HCT116 (cell line): ENCODE measurements around the gene PAFAH1B1. TPM values are rescaled to one million over a fixed set of nuclear protein-coding genes. Genes with fewer than 3 reads are reported as not detected.

Experiments
- ATAC-seq: fragments of 200-7000 bp; cut with Tn5 transposase; 2 replicates; pipeline ENCODE4 v1.9.1; 2020; ENCODE audit warnings: mild to moderate bottlenecking, moderate library complexity
- BruUV-seq: library from RNA; stranded (reverse); fragments of 400-500 nt; replicated peaks from 2 replicates; lab custom pipeline; 2021; lab: Mats Ljungman, UMichigan
- CTCF ChIA-PET: fragments of 300-600 bp; sonication (Branson Sonifier 250); formaldehyde crosslinking; loops from one replicate; lab custom pipeline; 2021; ENCODE audit warnings: antibody characterized with exemption; lab: Charles Lee
- POLR2A ChIA-PET: fragments of 300-600, 350-600 bp; sonication (Branson Sonifier 250); formaldehyde crosslinking; loops from one replicate; lab custom pipeline; 2021; ENCODE audit warnings: antibody characterized with exemption; lab: Charles Lee
- RAD21 ChIA-PET, 2 experiments: fragments of 300-600 bp; sonication (Branson Sonifier 250); formaldehyde crosslinking; loops; one replicate each; lab custom pipeline; 2023; ENCODE audit warnings: low total read pairs in 2 of 2; ENCODE audit not compliant: uncharacterized antibody in 2 of 2, unreplicated experiment in 2 of 2, low non-redundant PET in 1 of 2; lab: Charles Lee
- DNase-seq: peaks from one replicate; pipeline ENCODE4 v3.0.0-alpha.2; 2010; ENCODE audit warnings: low read depth, low spot score
- H2AFZ ChIP-seq: fragments of 200-600 bp; shearing (Covaris generic), sonication (generic); 2 replicates; pipeline ENCODE4 v1.6.1; 2017; ENCODE audit warnings: low read depth, mixed run types, mixed read lengths, antibody characterized with exemption, low read length; ENCODE audit not compliant: poor library complexity, severe bottlenecking
- H3K27ac ChIP-seq: 2 replicates; pipeline ENCODE4 v1.5.1; 2012; ENCODE audit warnings: low read depth, low read length
- H3K27me3 ChIP-seq: fragments of 200-600 bp; sonication (generic); 2 replicates; pipeline ENCODE4 v1.6.1; 2016; ENCODE audit warnings: mixed run types, low read length, mixed read lengths; ENCODE audit not compliant: insufficient read depth
- H3K36me3 ChIP-seq, 2 experiments: fragments of 200-500 bp in 1 of 2; fragments of 200-600 bp in 1 of 2; sonication (Bioruptor generic) in 1 of 2; sonication (generic) in 1 of 2; 2 replicates each; pipeline versions ENCODE4 v1.5.1 to v1.6.1; 2014 to 2016; ENCODE audit warnings: low read length in 2 of 2, inconsistent platforms in 1 of 2, mixed read lengths in 1 of 2, mixed run types in 1 of 2; ENCODE audit not compliant: insufficient read depth in 2 of 2, control insufficient read depth in 1 of 2
- H3K4me1 ChIP-seq, 2 experiments: fragments of 200-600 bp in 1 of 2; sonication (generic) in 1 of 2; 2 replicates each; pipeline versions ENCODE4 v1.5.1 to v1.6.1; 2012 to 2017; ENCODE audit warnings: low read length in 2 of 2, inconsistent platforms in 1 of 2, mild to moderate bottlenecking in 1 of 2, mixed read lengths in 1 of 2, mixed run types in 1 of 2, moderate library complexity in 1 of 2; ENCODE audit not compliant: insufficient read depth in 2 of 2, control insufficient read depth in 1 of 2
- H3K4me2 ChIP-seq: fragments of 200-600 bp; sonication (generic); 2 replicates; pipeline ENCODE4 v1.6.1; 2017; ENCODE audit warnings: mixed run types, low read length, mixed read lengths
- H3K4me3 ChIP-seq, 2 experiments: fragments of 200-600 bp in 1 of 2; sonication (generic) in 1 of 2; replicated peaks in 1 of 2; 2 replicates each; pipeline ENCODE4 v1.5.1; 2011 to 2016; ENCODE audit warnings: low read length in 2 of 2, control low read depth in 1 of 2, low read depth in 1 of 2, mild to moderate bottlenecking in 1 of 2, mixed read lengths in 1 of 2, mixed run types in 1 of 2
- H3K79me2 ChIP-seq: fragments of 200-600 bp; sonication (generic); 2 replicates; pipeline ENCODE4 v1.6.1; 2017; ENCODE audit warnings: mild to moderate bottlenecking, mixed run types, low read length, moderate library complexity, mixed read lengths; ENCODE audit not compliant: insufficient read depth
- H3K9ac ChIP-seq: fragments of 200-600 bp; sonication (generic); 2 replicates; pipeline ENCODE4 v1.6.1; 2016; ENCODE audit warnings: low read length, mixed read lengths
- H3K9me2 ChIP-seq: fragments of 200-600 bp; sonication (generic), shearing (Covaris generic); 2 replicates; pipeline ENCODE4 v1.6.1; 2017; ENCODE audit warnings: mixed run types, mild to moderate bottlenecking, moderate library complexity; ENCODE audit not compliant: insufficient read depth
- H3K9me3 ChIP-seq, 2 experiments: fragments of 200-500 bp in 1 of 2; fragments of 200-600 bp in 1 of 2; sonication (Bioruptor generic) in 1 of 2; sonication (generic) in 1 of 2; 2 replicates each; pipeline ENCODE4 v1.6.1; 2014 to 2017; ENCODE audit warnings: low read length in 2 of 2, mixed read lengths in 2 of 2, inconsistent platforms in 1 of 2, low read depth in 1 of 2, mild to moderate bottlenecking in 1 of 2, mixed run types in 1 of 2, moderate library complexity in 1 of 2; ENCODE audit not compliant: control insufficient read depth in 1 of 2, insufficient read depth in 1 of 2
- H4K20me1 ChIP-seq: fragments of 200-600 bp; sonication (generic), shearing (Covaris generic); 2 replicates; pipeline ENCODE4 v1.6.1; 2017; ENCODE audit warnings: mixed run types, mild to moderate bottlenecking, moderate library complexity; ENCODE audit not compliant: insufficient read depth
- CEBPB ChIP-seq: IDR thresholded peaks from 2 replicates; pipeline ENCODE4 v1.6.1; 2012; ENCODE audit warnings: low read depth
- ELF1 ChIP-seq: IDR thresholded peaks from 2 replicates; pipeline ENCODE4 v1.6.1; 2012; ENCODE audit warnings: low read depth, borderline replicate concordance
- EZH2 ChIP-seq: fragments of 200-600 bp; sonication (generic); IDR thresholded peaks from 2 replicates; pipeline ENCODE4 v1.6.1; 2017; ENCODE audit warnings: antibody characterized with exemption, mixed run types
- EZH2phosphoT487 ChIP-seq: fragments of 200-600 bp; IDR thresholded peaks from 2 replicates; pipeline ENCODE4 v1.6.1; 2018; ENCODE audit warnings: antibody characterized with exemption, borderline replicate concordance
- FOSL1 ChIP-seq: IDR thresholded peaks from 2 replicates; pipeline ENCODE4 v1.6.1; 2012; ENCODE audit warnings: low read depth
- POLR2AphosphoS5 ChIP-seq: IDR thresholded peaks from 2 replicates; pipeline ENCODE4 v1.6.1; 2011; ENCODE audit warnings: mild to moderate bottlenecking, low read depth, low read length, moderate library complexity
- SIN3A ChIP-seq: IDR thresholded peaks from 2 replicates; pipeline ENCODE4 v1.6.1; 2012; ENCODE audit warnings: low read depth
- SRF ChIP-seq: IDR thresholded peaks from 2 replicates; pipeline ENCODE4 v1.6.1; 2012; ENCODE audit warnings: low read depth
- ZFX ChIP-seq: fragments of 450-650 bp; IDR thresholded peaks from 2 replicates; pipeline ENCODE4 v1.6.1; 2017
- intact Hi-C: fragments of 100-400 bp; cut with micrococcal nuclease; formaldehyde crosslinking; loops from 2 replicates; pipeline ENCODE4 v1.10.0; 2022
- total RNA-seq: library from RNA; stranded (reverse); gene quantifications from one replicate; pipeline ENCODE4 v1.2.1, GENCODE V29; 2021; ENCODE audit not compliant: unreplicated experiment
- TF ChIP-seq, protein P1 (sequence below): IDR thresholded peaks from 2 replicates; pipeline ENCODE4 v1.6.1; 2012
- TF ChIP-seq, protein P2 (sequence below): IDR thresholded peaks from 2 replicates; pipeline ENCODE4 v1.6.1; 2012

PAFAH1B1 gene
- total RNA-seq, 1 experiment from 2014 or later = 113 TPM

DNA sequence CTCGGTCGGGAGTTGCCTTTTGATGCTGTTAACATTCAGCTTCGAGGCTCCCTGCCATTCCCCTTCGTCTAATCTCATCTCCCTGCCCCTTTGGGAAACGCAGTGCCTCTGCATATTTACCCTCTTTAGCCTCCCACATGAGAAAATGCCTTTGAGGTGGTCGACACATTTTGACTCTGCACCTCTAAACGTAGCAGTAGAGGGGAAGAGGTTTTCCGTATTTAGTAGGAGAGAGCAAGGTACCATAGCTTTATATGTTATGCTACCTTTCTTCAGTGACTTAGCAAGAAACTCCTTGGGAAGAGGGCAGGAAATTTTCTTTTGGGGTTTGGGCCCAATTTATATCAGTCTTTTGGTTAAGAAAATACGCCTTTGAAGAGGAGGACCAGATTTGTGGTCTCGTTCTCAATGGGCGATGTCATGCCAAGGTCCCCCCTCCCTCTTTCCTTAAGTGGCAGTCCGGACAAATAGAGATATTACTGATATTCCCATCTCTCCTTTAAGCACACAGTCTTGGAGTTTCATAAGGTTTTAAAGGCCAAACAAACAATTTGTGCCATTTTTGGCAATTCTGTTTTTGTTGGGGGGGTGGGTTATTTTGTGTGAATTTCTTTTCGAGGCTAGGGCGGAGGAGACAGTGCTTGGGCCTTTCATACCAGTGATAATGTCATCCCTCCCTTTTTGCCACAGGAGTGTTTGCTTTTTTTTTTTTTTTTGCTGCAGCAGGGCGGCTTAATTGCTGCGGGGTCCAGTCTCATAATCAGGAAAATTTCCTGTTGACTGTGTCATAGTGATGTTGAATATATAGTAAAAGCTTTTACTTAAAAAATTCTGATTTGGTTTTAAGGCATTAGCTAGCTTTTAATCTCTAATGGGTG lies 1.5 kb downstream of the PAFAH1B1 start:
- DNase-seq = no peak
- intact Hi-C loops = loop anchor here (5.0 to 10.0 kb wide), 2 partner anchors 37 to 80 kb away; no protein-coding TSS in a partner anchor
- POLR2A ChIA-PET = no interaction called here
- H3K9me2 ChIP-seq = no peaks in the 10 kb centered on the region
- peak overlapping the region; percentile 94 for H3K9ac ChIP-seq
- H3K4me1 ChIP-seq = peaks cover 23 to 36% of the 10 kb centered on the region in 2 experiments
- H3K36me3 ChIP-seq = no peaks in the 10 kb centered on the region; a peak in 2 of 4 replicates
- peaks cover 15% of the 10 kb centered on the region; the same call in 1 of the 2 replicates for H4K20me1 ChIP-seq
- no peak for TF ChIP-seq SIN3A
- no peak for TF ChIP-seq POLR2AphosphoS5
- TF ChIP-seq EZH2phosphoT487 = no peak
- TF ChIP-seq FOSL1 = no peak
- TF ChIP-seq, protein P1, sequence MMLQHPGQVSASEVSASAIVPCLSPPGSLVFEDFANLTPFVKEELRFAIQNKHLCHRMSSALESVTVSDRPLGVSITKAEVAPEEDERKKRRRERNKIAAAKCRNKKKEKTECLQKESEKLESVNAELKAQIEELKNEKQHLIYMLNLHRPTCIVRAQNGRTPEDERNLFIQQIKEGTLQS = no peak
- no peak for TF ChIP-seq EZH2
- no peak for TF ChIP-seq ZFX
- TF ChIP-seq ELF1 = no peak
- no peak for TF ChIP-seq SRF
- TF ChIP-seq, protein P2, sequence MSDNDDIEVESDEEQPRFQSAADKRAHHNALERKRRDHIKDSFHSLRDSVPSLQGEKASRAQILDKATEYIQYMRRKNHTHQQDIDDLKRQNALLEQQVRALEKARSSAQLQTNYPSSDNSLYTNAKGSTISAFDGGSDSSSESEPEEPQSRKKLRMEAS = no peak
- TF ChIP-seq CEBPB = no peak
- TF ChIP-seq, all 23 proteins: peak for 0
- no peak for ATAC-seq
- ChIA-PET CTCF (no interaction called here), RAD21 (no interaction called here)
- no peaks in the 10 kb centered on the region for H3K27me3 ChIP-seq
- peak overlapping the region; percentile 98 for H3K27ac ChIP-seq
- peak overlapping the region; percentile 77 for H3K4me2 ChIP-seq
- H3K79me2 ChIP-seq = peaks cover 60% of the 10 kb centered on the region
- peak overlapping the region; percentile 73 to 78 for H3K4me3 ChIP-seq
- no peaks in the 10 kb centered on the region for H3K9me3 ChIP-seq
- BruUV-seq = TSS peak; percentile 57
- H2AFZ ChIP-seq = no peak overlapping the region
